Neural cell (in vitro differentiated cells): ENCODE data around the gene NUBP2. TPM values are rescaled to one million over a fixed set of nuclear protein-coding genes. Genes with fewer than 3 reads are reported as not detected.

Experiments
- H2AFZ ChIP-seq: fragments of 200-600, 300-800 bp; sonication (generic), shearing (Covaris generic); 2 replicates; pipeline ENCODE4 v1.6.0; 2014; ENCODE audit warnings: low read depth, mild to moderate bottlenecking, antibody characterized with exemption, low read length, moderate library complexity
- H3F3A ChIP-seq: fragments of 200-600 bp; shearing (Covaris generic); 2 replicates; pipeline ENCODE4 v1.6.1; 2016; ENCODE audit warnings: mild to moderate bottlenecking, moderate library complexity, mixed read lengths, antibody characterized with exemption, low read length; ENCODE audit not compliant: insufficient read depth, poor library complexity, severe bottlenecking
- H3K27ac ChIP-seq: fragments of 200-600, 300-800 bp; sonication (generic), shearing (Covaris generic); 2 replicates; pipeline ENCODE4 v1.5.1; 2014; ENCODE audit warnings: mild to moderate bottlenecking, low read length, moderate library complexity
- H3K27me3 ChIP-seq: fragments of 300-800, 200-600 bp; sonication (generic), shearing (Covaris generic); 2 replicates; pipeline ENCODE4 v1.6.0; 2014; ENCODE audit warnings: mild to moderate bottlenecking, low read depth, low read length, moderate library complexity; ENCODE audit not compliant: insufficient read depth
- H3K36me3 ChIP-seq: fragments of 300-800, 200-600 bp; sonication (generic), shearing (Covaris generic); 2 replicates; pipeline ENCODE4 v1.5.1; 2014; ENCODE audit warnings: mild to moderate bottlenecking, antibody characterized with exemption, low read length, moderate library complexity; ENCODE audit not compliant: insufficient read depth
- H3K4me2 ChIP-seq: fragments of 300-800, 200-600 bp; sonication (generic), shearing (Covaris generic); 2 replicates; pipeline ENCODE4 v1.6.0; 2014; ENCODE audit warnings: mild to moderate bottlenecking, low read length
- H3K4me3 ChIP-seq: fragments of 300-800, 200-600 bp; sonication (generic), shearing (Covaris generic); 2 replicates; pipeline ENCODE4 v1.5.1; 2014; ENCODE audit warnings: mild to moderate bottlenecking, low read length, moderate library complexity
- H3K79me2 ChIP-seq: fragments of 200-600 bp; shearing (Covaris generic); replicated peaks from 2 replicates; pipeline ENCODE4 v1.6.0; 2014; ENCODE audit warnings: mild to moderate bottlenecking, low read length, moderate library complexity; ENCODE audit not compliant: insufficient read depth
- H3K9ac ChIP-seq: fragments of 300-800, 200-600 bp; sonication (generic), shearing (Covaris generic); 2 replicates; pipeline ENCODE4 v1.6.1; 2016; ENCODE audit warnings: mild to moderate bottlenecking, low read length, mixed read lengths
- H3K9me2 ChIP-seq: fragments of 200-600 bp; shearing (Covaris generic); 2 replicates; pipeline ENCODE4 v1.6.1; 2016; ENCODE audit warnings: mild to moderate bottlenecking, low read length, mixed read lengths; ENCODE audit not compliant: insufficient read depth
- H3K9me3 ChIP-seq: fragments of 200-600, 300-800 bp; sonication (generic), shearing (Covaris generic); 2 replicates; pipeline ENCODE4 v1.6.1; 2016; ENCODE audit warnings: mild to moderate bottlenecking, mixed run types, low read length, moderate library complexity, mixed read lengths
- H4K20me1 ChIP-seq: fragments of 200-600 bp; shearing (Covaris generic); 2 replicates; pipeline ENCODE4 v1.6.1; 2016; ENCODE audit warnings: mild to moderate bottlenecking, mixed run types; ENCODE audit not compliant: insufficient read depth
- CTCF ChIP-seq: fragments of 450-650 bp; IDR thresholded peaks from 2 replicates; pipeline ENCODE4 v1.5.1; 2014; ENCODE audit warnings: antibody characterized with exemption, mild to moderate bottlenecking, moderate library complexity; ENCODE audit not compliant: poor library complexity, severe bottlenecking
- EP300 ChIP-seq: fragments of 450-650 bp; conservative IDR thresholded peaks from 2 replicates; pipeline ENCODE4 v1.6.1; 2014; ENCODE audit warnings: antibody characterized with exemption, mild to moderate bottlenecking, moderate library complexity; ENCODE audit not compliant: poor library complexity, severe bottlenecking
- EZH2 ChIP-seq: fragments of 200-600, 300-800 bp; shearing (Covaris generic), sonication (generic); IDR thresholded peaks from 2 replicates; pipeline ENCODE4 v1.6.1; 2014; ENCODE audit warnings: antibody characterized with exemption, low read length, borderline replicate concordance, mild to moderate bottlenecking; ENCODE audit not compliant: insufficient read depth, poor library complexity, severe bottlenecking
- RAD21 ChIP-seq: fragments of 450-650 bp; conservative IDR thresholded peaks from 2 replicates; pipeline ENCODE4 v1.6.1; 2014; ENCODE audit warnings: antibody characterized with exemption, mild to moderate bottlenecking, moderate library complexity
- SMC3 ChIP-seq: fragments of 450-650 bp; conservative IDR thresholded peaks from 2 replicates; pipeline ENCODE4 v1.6.1; 2014; ENCODE audit warnings: antibody characterized with exemption, mild to moderate bottlenecking, moderate library complexity; ENCODE audit not compliant: poor library complexity
- TAF1 ChIP-seq: IDR thresholded peaks from 2 replicates; pipeline ENCODE4 v1.6.1; 2012; ENCODE audit warnings: low read depth
- polyA plus RNA-seq: library from polyadenylated mRNA; depleted of rRNA; stranded (reverse); fragments of >200 nt; gene quantifications from 2 replicates; pipeline ENCODE4 v1.2.3, GENCODE V29; 2014
- TF ChIP-seq, protein P1 (sequence below): IDR thresholded peaks from 2 replicates; pipeline ENCODE4 v1.6.1; 2012; ENCODE audit warnings: borderline replicate concordance

NUBP2 gene
- polyA plus RNA-seq, 1 donor from 2014 or later = 213 TPM

DNA sequence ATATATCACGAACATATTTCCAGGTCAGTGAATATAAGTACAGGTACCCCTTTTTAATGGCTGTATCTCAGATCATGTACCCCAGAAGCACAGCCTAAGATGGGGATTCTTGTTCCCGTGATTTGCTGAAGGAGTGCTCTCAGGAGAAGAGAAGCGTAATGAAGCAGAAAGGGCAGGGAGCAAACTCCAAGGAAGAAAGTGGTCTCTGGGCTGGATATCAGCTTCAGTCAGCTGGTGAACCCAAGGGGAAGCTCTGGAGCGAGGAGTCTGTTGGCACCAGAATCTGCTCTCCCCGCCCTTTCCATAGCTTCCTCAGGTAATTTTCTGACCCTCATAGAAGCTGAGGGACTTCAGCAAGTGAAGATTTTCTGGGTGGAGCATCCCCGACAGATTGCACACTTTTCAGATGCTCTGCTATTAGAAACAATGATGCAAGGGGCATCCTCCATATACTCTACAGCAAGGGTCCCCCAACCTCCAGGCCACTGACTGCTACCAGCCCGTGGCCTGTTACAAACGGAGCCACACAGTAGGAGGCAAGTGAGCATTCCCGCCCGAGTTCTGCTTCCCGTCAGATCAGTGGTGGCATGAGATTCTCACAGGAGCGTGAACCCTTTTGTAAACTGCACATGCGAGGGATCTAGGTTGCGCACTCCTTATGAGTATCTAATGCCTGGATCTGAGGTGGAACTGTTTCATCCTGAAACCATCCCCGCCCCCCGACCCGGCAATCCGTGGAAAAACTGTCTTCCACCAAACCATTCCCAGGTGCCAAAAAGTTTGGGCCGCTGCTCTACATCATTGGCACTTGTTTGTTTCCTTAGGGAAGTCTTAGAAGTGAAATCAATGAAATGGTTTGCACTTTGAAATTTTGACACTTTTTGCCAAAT lies 48.7 kb downstream of the NUBP2 start:
- H3K9me3 ChIP-seq = no peaks in the 10 kb centered on the region
- no peaks in the 10 kb centered on the region for H3K36me3 ChIP-seq

GRCh38 chr16:1832838-1833454 lies 50.2 kb downstream of the NUBP2 start:
- H3K79me2 ChIP-seq = peaks cover 13% of the 10 kb centered on the region
- H3K27me3 ChIP-seq = no peaks in the 10 kb centered on the region
- H3K27ac ChIP-seq = no peak overlapping the region
- no peak overlapping the region for H3K4me3 ChIP-seq
- no peak overlapping the region for H3K4me2 ChIP-seq
- no peak overlapping the region for H3K9ac ChIP-seq
- H3K36me3 ChIP-seq = no peaks in the 10 kb centered on the region
- TF ChIP-seq, protein P1, sequence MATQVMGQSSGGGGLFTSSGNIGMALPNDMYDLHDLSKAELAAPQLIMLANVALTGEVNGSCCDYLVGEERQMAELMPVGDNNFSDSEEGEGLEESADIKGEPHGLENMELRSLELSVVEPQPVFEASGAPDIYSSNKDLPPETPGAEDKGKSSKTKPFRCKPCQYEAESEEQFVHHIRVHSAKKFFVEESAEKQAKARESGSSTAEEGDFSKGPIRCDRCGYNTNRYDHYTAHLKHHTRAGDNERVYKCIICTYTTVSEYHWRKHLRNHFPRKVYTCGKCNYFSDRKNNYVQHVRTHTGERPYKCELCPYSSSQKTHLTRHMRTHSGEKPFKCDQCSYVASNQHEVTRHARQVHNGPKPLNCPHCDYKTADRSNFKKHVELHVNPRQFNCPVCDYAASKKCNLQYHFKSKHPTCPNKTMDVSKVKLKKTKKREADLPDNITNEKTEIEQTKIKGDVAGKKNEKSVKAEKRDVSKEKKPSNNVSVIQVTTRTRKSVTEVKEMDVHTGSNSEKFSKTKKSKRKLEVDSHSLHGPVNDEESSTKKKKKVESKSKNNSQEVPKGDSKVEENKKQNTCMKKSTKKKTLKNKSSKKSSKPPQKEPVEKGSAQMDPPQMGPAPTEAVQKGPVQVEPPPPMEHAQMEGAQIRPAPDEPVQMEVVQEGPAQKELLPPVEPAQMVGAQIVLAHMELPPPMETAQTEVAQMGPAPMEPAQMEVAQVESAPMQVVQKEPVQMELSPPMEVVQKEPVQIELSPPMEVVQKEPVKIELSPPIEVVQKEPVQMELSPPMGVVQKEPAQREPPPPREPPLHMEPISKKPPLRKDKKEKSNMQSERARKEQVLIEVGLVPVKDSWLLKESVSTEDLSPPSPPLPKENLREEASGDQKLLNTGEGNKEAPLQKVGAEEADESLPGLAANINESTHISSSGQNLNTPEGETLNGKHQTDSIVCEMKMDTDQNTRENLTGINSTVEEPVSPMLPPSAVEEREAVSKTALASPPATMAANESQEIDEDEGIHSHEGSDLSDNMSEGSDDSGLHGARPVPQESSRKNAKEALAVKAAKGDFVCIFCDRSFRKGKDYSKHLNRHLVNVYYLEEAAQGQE = no peak
- TF ChIP-seq TAF1 (no peak), EP300 (no peak), RAD21 (no peak), SMC3 (no peak), CTCF (no peak), EZH2 (no peak)
- no peaks in the 10 kb centered on the region for H3K9me2 ChIP-seq
- no peaks in the 10 kb centered on the region for H3K9me3 ChIP-seq
- H4K20me1 ChIP-seq = no peaks in the 10 kb centered on the region
- H3F3A ChIP-seq = no peaks in the 10 kb centered on the region
- H2AFZ ChIP-seq = no peak overlapping the region

More for the DNA sequence above, 48.7 kb downstream of the NUBP2 start:
- Histone ChIP-seq H3K79me2 (peaks cover 23% of the 10 kb centered on the region), H3K27ac (no peak overlapping the region), H3K9me2 (no peaks in the 10 kb centered on the region), H2AFZ (no peak overlapping the region), H3K4me2 (no peak overlapping the region), H3K9ac (no peak overlapping the region), H3F3A (no peaks in the 10 kb centered on the region), H4K20me1 (no peaks in the 10 kb centered on the region), H3K27me3 (no peaks in the 10 kb centered on the region), H3K4me3 (no peak overlapping the region)
- TF ChIP-seq SMC3 = no peak
